ENCODE measurements around the gene SPPL2A.
"Not testable (repeated sequence)": the region's sequence is repeated elsewhere in the genome, so short reads cannot be mapped to it uniquely, and the experiment has no call there.

SPPL2A gene, protein sequence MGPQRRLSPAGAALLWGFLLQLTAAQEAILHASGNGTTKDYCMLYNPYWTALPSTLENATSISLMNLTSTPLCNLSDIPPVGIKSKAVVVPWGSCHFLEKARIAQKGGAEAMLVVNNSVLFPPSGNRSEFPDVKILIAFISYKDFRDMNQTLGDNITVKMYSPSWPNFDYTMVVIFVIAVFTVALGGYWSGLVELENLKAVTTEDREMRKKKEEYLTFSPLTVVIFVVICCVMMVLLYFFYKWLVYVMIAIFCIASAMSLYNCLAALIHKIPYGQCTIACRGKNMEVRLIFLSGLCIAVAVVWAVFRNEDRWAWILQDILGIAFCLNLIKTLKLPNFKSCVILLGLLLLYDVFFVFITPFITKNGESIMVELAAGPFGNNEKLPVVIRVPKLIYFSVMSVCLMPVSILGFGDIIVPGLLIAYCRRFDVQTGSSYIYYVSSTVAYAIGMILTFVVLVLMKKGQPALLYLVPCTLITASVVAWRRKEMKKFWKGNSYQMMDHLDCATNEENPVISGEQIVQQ

DNA sequence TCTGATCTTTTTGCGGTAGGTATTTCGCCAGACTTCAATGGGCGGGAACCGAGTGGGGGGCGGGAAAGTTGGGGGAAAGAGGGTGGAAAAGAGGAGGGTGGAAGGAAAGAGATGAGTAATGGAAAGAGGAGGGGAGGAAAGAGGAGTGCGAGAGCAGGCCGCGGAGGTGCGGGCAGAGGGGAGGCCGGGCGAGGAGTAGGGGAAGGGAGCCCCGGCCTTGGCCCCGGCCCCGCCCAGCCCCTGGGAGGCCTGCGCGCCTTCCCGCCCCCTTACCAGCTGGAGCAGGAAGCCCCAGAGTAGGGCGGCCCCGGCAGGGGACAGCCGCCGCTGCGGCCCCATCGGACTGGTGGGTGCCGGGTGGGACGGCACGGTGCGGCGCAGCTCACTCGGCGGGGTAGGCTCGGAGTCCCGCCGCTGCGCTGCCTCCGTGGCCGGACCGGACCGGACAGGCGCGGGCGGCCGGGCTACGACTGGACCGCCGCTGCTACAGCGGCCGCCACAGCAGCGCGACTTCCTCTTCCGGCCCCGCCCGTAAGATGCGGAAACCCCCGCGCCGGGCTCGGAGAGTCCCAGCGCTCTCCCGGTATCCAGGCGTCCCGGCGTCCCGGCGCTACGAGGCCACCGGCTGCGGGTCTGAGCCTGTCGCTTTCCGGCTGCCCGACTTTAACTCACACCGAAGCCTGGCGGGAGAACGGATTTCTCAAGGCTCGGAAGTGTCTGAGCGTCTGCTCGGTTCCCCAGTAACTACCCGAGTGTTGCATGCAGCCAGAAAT, at the start of gene SPPL2A:
Gene SPPL2A (minus strand): TSS at position 512 of the 773 bp plus-strand sequence. CDS start 173 bp downstream, at position 339.
- DNase-seq = peak; percentile 30

DNA sequence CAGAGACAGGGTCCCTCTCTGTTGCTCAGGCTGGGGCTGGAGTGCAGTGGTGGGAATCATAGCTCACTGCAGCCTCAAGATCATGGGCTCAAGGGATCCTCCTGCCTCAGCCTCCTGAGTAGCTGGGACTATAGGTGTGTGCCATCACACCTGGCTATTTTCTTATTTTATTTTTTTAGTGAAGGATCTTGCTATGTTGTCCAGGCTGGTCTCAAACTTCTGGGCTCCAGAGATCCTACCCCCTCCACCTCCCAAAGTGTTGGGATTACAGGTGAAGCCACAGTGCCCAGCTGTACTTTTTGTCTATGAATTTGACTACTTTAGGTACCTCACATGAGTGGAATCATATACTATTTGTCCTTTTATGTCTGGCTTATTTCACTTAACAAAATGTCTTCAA, 49.1 kb upstream of the SPPL2A start:
- DNase-seq = no peak

DNA sequence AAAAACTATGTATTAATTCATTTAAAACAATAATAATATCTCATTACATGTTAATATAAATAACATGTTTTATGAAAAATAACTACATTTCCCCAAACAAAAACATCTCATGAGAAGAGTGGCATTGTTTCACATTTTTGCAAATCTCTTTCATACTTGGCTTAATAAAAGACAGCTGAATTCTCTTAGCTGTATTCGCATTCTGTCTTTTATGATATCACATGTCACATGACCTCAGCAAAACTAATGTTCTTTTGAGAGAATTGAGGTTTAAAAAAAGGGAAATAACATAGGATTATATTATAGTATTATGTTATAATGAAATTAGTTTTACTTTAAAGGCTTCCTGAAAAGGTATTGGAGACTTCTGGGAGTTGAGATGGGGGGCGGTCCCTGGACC, 48.4 kb upstream of the SPPL2A start:
- no peak for DNase-seq

DNA sequence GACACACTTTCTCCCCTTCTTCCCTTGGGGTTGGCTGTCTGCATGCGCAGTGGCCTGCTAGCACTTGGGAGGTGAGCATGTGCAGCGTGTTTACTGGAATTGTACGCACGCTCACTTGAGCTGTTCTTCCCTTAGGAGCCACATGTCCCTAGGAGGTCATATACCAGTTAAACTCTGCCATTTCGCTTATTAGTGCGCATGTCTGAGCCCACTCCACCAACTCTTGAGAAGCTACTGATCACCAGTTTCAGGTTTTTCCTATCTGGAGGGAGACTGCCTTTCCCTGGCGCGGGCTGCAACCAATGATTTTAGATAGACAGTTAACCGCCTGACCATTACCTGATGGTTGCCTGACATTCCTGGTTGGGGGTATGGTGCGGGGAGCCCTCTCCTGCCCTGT, 47.6 kb upstream of the SPPL2A start:
- DNase-seq = no peak

DNA sequence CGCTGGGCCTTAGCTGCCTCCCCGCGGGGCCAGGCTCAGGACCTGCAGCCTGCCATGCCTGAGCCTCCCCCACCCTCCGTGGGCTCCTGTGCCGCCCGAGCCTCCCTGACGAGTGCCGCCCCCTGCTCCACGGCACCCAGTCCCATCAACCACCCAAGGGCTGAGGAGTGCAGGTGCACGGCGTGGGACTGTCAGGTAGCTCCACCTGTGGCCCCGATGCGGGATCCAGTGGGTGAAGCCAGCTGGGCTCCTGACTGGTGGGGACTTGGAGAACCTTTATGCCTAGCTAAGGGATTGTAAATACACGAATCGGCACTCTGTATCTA, 46.6 kb upstream of the SPPL2A start:
- not testable (repeated sequence) for DNase-seq

DNA sequence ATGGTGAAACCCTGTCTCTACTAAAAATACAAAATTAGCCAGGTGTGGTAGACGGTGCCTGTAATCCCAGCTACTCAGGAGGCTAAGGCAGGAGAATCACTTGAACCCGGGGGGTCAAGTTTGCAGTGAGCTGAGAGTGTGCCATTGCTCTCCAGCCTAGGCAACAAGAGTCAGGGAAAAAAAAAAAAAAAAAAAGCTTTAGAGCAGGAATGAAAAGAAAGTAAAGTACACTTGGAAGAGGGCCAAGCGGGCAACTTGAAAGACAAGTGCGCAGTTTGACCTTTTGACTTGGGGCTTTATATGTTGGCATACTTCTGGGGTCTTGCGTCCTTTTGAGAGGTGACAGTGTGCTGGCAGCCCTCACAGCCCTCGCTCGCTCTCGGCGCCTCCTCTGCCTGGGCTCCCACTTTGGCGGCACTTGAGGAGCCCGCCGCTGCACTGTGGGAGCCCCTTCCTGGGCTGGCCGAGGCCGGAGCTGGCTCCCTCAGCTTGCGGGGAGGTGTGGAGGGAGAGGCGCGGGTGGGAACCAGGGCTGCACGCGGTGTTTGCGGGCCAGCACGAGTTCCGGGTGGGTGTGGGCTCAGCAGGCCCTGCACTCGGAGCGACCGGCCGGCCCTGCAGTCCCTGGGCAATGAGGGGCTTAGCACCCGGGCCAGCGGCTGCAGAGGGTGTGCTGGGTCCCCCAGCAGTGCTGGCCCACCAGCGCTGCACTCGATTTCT, 46.1 kb upstream of the SPPL2A start:
- not testable (repeated sequence) for DNase-seq

DNA sequence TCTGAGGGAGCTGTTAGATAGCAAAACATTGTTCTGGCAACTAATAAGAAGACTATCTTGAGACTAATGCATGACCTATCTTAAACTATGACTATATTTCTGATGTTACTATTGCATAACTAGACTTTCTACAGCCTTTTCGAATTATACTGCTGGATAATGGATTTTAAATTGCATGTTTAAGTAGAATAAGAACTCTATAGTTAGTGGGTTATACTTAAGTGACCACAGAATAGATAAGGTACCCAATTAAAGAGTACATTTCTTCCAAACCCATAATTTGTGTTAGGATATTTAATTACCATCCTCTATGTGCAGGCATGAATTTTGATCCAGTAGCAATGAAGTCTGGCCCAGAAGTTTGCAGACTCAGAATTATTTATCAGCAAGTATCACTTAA, 44.6 kb upstream of the SPPL2A start:
- DNase-seq = no peak

DNA sequence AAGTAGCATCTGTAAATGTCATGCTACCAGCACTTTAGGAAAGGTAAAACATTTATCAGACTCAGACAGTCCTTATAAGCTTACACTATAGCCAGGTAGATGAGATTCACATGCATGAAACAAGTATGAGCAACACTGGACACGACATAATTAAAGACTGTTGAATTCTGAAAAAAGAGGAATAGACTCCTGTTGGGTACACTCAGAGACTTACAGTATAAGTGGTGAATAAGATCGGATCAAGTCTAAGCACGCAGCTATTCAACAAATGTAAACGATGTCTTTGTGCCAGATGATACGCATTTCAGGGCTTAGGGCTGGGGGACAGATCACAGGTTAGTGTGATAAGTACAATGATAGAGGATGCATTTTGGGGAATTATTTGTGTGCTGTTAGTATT, 43.2 kb upstream of the SPPL2A start:
- DNase-seq = no peak

DNA sequence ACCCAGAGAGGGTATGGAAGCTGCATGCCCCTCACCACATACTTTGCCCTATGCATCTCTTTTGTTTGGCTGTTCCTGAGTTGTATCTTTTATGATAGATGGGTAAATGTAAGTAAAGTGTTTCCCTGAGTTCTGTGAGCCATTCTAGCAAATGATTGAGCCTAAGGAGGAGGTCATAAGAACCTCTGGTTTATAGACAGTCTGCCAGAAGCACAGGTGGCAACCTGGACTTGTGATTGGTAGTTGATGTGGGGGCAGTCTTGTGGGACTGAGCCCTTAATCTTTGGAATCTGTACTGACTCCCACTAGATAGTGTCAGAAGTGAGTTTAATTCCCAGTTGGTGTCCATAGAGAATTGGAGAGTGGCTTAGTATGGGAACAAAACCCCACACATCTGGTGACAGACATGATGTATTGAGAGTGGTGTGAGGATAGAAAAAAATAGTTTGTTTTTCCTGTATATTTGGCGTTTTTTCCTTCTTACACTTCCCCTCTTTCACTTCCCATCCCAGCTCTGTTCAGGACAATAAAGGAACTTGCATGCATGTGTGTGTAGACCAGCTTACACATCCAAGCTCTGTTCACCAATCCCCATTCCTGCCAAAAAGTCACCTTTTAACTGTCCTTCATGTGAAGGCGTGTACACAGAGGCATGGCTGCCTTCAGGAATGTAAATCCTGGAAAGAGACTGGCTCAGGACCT, 38.1 kb upstream of the SPPL2A start:
- no peak for DNase-seq

DNA sequence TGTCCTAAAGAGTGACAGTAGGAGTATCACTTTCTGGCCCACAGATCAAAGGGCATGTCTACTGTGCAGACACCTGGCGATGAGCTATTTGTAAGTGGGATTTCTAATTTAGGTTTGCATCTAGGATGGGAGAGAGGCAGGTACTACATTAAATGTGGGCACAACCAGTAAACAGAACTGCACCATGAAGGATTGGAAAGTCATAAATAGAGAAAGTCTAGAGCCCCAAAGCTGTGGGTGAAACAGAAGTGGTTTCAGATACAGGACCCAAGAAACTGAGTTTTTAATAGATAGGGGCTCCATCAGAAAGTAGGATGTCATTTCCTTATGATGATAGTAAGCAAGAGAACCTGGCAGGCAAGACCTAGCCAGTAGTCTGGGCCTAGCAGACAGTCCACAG, 35.2 kb upstream of the SPPL2A start:
- no peak for DNase-seq

DNA sequence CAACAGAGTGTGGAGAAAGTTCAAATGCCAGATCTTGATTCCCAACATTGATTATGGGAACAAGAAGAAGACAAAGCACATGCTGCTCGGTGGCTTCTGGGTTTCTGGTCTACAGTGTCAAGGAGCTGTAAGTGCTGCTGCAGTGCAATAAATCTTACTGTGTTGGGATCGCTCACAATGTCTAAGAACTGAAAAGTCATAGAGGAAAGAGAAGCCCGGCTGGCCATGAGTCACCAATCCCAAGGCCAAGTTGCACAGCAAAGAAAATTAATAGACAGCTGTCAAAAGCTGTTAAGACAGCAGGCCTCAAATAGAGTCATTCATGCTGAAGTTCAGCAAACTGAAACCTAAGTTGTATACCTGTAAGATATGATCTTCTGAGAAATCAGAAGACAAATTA, 33.2 kb upstream of the SPPL2A start:
- DNase-seq = no peak

DNA sequence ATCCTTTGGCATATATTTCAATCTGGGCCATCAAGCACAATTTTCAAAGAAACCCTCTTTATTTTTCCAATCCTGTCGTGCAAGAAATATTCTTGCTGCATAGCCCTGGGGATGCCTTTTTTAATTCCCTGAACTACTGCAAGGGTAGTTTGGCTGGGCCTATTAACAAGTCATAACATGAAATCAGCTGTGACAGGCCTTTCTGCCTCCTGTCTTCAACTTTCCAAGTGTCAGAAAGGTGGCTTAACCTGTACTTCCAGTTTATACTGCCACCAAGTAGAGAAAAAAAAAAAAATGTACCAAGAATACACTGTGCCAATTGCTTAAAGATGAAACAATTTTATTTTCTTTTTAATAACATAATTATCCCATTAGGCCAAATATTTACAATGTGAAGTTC, 32.4 kb upstream of the SPPL2A start:
- no peak for DNase-seq

DNA sequence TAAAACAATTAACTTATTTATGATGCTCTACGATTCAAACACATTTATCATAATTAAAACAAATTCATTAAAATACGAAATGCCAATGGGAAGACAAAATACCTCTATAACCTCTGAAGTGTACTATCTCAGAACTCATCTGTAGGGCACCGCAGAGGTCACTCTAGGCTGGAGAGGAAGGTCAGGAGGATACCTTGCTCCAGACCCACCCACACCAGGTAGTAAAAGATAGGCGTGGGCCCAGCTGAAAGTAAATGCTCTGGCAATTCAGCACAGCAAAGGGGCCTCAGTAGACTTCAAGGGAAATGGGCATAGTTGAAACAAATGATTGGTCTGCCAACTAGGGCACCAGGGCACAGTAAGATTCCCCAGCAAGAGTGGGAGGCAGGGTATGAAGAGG, 26.0 kb upstream of the SPPL2A start:
- no peak for DNase-seq

DNA sequence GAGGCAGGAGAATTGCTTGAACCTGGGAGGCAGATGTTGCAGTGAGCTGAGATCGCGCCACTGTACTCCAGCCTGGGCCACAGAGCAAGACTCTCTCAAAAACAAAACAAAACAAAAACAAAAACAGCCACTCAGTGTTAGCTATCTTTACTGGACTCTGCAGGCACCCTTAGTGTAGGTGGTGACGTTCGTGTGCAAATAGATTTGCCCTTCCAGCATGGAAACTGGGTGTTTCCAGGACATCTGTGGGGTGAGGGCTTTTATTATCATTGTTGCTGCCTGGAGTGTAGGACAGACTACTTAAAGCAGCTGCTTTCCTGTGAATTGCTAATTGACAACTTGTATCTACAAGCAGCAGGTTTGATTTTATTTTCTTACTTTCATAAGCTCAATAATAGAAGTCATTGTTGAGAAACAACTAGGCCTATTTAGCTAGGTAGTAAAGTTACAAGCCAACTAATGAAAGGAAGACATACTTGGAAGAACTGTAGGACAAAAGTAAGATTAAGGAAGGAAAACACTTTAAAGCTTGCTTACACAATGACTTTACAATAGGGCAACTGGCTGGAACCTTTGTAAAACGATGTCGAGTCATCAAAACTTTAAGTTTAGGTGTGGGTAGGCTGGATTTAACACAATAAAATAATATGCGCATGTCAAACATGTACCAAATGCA, 25.4 kb upstream of the SPPL2A start:
- no peak for DNase-seq

DNA sequence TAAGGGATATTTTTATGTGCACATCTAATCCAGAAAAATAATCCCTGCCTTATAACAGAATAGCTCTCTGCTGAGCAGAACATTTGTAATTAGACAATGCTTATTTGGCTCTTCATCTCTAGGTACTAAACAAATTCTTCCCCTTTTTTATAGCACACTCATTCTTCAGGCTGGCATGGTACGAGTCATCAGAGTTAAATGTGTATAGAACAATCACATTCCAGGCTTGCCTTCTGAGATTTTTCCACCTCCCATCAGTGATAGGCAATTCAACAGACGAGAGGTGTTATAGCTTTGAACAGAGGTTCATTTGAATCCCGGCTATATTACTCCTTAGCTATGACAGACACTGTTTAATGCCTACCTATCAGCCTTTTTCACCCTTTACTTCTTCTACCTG, 21.4 kb upstream of the SPPL2A start:
- DNase-seq = no peak

DNA sequence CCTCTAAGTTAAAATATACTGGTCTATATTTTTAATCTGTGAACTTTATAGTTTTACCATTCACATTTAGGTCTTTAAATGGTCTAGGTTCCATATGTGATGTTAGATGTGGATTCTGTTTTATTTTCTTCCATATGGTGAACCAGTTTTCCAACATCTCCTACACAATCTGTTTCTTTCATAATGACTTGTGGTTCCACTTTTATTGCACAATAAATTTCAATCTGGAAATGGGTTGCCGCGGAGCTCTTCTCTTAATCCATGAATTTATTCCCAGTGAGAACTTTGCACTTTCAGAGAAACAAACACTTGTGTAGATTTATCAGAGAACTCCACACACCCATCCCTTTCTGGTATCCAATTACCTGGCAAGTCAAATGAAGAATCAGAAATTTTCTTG, 20.9 kb upstream of the SPPL2A start:
- DNase-seq = no peak

DNA sequence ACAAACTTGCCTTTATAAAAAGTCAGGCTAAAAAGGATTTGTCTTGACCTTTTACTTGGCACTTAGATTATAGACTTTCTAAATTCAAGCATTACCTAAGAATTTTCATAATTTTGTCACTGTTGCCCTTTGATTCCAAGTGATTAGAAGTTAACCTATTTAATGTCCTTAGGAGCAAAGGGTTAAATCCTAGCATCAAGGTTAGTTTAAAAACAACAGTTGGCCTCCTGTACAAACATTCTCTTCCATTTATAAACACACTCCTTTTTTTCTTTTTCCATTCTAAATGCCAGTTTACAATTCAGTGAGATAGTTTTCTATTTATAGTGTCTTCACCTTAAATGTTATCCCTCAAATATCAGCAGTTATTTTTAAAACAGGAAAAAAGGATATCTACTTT, 18.4 kb upstream of the SPPL2A start:
- no peak for DNase-seq

DNA sequence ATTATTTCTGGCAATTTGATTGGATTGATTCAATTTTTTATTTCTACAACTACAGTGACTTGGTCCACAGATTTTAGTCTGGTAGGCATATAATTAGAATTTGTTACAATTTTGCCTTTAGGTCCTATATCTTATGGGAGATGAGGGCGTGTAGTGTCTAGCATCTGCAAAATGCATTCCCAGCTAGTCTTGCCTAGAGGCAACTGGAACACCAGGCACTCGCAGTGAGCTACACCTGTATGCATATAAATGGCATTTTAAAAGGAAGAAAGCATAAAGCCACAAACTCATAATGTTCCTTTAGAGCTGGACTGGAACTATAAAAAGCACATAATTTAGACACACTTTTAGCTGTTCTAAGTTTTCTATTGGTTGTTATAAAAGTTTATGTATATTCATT, 17.9 kb upstream of the SPPL2A start:
- no peak for DNase-seq

DNA sequence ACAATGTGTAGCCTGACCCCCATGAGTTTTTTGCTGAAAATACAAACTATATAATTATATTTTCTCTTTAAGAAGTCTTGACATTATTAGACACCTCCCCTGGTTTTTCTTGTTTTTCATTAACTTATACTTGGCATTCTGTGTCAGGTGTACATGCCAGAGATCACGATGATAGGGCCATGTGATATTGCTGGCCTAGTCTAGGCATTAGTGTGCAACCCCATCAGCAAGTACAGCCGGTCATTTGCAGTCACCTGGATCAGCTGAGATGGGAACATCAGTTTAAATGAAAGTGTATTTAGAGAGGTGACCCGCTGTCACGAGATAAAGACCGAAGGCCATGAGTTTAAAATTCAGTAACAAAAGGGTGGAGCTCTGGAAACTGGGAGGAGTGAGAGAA, 12.6 kb upstream of the SPPL2A start:
- DNase-seq = no peak

DNA sequence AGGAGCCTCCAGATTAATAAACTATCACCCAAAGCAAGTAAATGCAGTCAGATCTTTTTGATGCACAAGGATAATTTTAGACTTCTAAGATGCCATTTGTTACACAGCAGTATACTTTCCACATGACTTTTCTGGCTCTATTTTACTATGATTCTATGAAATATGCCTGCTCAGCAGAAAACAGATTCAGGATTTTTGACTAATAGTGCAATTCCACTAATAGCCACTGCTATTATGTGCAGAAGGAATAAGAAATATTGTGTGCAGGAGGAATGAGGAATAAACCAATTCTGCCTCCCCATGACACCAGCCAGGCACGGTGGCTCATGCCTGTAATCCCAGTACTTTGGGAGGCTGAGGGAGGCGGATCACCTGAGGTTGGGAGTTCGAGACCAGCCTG, 11.5 kb upstream of the SPPL2A start:
- no peak for DNase-seq

DNA sequence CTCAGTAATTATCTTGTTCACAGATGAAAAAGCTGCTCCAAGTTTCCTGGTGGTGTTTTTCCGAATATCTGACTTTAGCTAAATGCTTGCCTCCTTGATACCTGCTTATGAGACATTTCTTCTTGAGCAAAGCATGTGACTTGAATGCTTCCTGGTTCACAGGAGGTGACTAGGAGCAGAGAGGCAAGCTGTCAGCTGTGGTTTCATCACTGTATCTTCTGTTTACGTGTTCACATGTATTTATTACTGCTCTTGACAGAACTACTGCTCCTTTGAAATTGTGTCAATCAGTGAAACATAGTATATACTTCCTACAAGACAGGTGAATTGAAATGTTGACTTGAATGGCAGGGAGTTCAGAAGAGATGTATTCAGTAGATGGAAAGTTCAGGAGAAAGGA, 8.9 kb upstream of the SPPL2A start:
- no peak for DNase-seq

DNA sequence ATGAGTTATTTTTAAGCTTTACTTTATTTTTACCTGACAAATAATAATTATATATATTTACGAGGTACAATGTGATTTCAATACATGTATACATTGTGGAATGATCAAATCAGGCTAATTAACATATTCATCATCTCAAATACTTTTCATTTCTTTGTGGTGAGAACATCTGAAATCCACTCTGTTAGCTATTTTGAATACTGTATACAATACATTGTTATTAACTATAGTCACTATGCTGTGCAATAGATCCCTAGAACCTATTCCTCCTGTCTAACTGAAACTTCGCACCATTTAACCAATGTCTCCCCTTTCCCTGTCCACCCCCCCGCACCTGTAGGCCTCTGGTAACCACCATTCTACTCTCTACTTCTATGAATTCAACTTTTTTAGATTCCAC, 7.9 kb upstream of the SPPL2A start:
- DNase-seq = no peak
